ENCODE results near the gene STIM2. TPM values are rescaled to one million over a fixed set of nuclear protein-coding genes. Genes with fewer than 3 reads are reported as not detected.
A peak's percentile ranks its signal among the peaks of the same experiment; 100 is the strongest.

STIM2 gene
- total and polyA plus RNA-seq, 2 donors (not counting 3 experiments of a cell fraction or from before 2014, with no cell fraction given) = 21.0 to 21.2 TPM

DNA sequence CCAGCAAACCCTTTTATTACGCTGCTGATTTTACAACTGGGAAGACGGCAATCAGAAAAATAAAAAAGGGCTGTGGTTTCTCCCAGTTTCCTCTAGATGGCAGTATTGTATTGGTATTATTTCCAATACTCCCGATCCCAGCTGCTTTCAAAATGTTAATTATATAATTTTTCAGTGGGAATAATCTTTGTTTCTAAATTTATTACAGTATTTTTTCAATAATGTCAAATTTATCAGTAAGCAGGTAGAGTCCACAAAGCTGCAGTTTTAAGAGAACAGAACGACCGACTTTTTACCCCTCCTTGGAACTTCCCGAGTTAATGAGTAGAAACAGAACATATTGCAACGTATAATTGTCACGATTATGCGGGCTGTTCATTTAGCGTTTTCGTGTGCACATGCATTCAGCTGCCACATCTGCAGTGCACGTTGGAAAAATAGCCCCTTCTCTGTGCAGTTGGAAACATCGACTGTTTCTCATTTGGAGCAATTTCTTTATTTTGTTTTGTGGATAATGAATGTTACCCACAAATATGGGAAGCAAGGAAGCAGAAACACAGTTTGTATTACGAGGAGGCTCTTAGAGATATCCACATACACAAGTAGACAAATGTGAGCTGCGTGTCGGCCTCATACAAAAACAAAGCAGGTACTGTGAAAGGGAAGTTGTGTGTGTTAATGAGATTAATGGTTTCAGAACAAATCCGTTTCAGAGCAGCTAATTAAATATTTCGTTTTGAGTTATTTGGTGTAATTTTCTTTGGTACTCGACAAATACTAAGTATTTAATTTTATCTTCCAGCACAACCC is 188.0 kb downstream of the STIM2 start:
- H3K27me3 ChIP-seq (ENCODE audit: control insufficient read depth in 2 of 2, insufficient read depth in 2 of 2, low read length in 2 of 2) = peaks cover 2 to 8% of the 10 kb centered on the region in 2 experiments
- no peaks in the 10 kb centered on the region for H3K9me3 ChIP-seq (replicated peaks; ENCODE audit: control insufficient read depth, insufficient read depth, low read length)
- peak; percentile 24 for DNase-seq (ENCODE audit: low read depth, low spot score)
- H3K36me3 ChIP-seq (ENCODE audit: control insufficient read depth in 2 of 2, extremely low read depth in 1 of 2, insufficient read depth in 2 of 2, low read length in 2 of 2) = no peaks in the 10 kb centered on the region
- intact Hi-C loops (cut with micrococcal nuclease) = loop anchor here (2.0 kb wide), 1 partner anchor 270 kb away; no protein-coding TSS in a partner anchor
- POLR2A ChIA-PET = no interaction called here
- TF ChIP-seq CTCF (IDR thresholded peaks at IDR 0.05; ENCODE audit: extremely low read depth in 1 of 2, insufficient read depth in 1 of 2, low read depth in 1 of 2, low read length in 2 of 2) = peak; percentile 37 to 46
- TF ChIP-seq FOS (IDR thresholded peaks at IDR 0.05; ENCODE audit: borderline replicate concordance, insufficient read depth, low read length) = no peak
- H3K9ac ChIP-seq (replicated peaks; ENCODE audit: extremely low read depth, insufficient read depth, low read length) = no peak overlapping the region
- dilution Hi-C loops (cut with MboI; ENCODE audit: extremely low pct_ligation_motif_present, low sequenced_read_pairs) = no loop called here
- CTCF ChIA-PET = interaction anchor here (0.8 to 3.6 kb wide), 5 partner anchors 10 to 29 kb away, joined by 3 to 22 read pairs (median 5); no protein-coding TSS in a partner anchor
- no TSS peak for BruUV-seq (replicated peaks)
- no peak for FAIRE-seq
- no peaks in the 10 kb centered on the region for H3K79me2 ChIP-seq (ENCODE audit: control insufficient read depth, insufficient read depth, low read length)
- H2AFZ ChIP-seq (ENCODE audit: low read depth, low read length) = no peak overlapping the region
- H3K9me1 ChIP-seq (replicated peaks; ENCODE audit: control insufficient read depth, extremely low read depth, insufficient read depth, low read length) = no peaks in the 10 kb centered on the region
- H3K4me2 ChIP-seq (ENCODE audit: insufficient read depth, low read length) = no peak overlapping the region
- no peak overlapping the region for H3K27ac ChIP-seq (ENCODE audit: insufficient read depth, low read depth, low read length)
- H4K20me1 ChIP-seq (replicated peaks; ENCODE audit: control insufficient read depth, extremely low read depth, insufficient read depth, low read length) = no peaks in the 10 kb centered on the region
- no peak overlapping the region for H3K4me3 ChIP-seq (replicated peaks in 1 of 3; ENCODE audit: insufficient read depth in 1 of 3, low read depth in 1 of 3, low read length in 3 of 3)
- H3K4me1 ChIP-seq (ENCODE audit: control insufficient read depth, extremely low read depth, insufficient read depth, low read length) = no peaks in the 10 kb centered on the region

GRCh38 chr4:27049239-27049829 is 188.7 kb downstream of the STIM2 start:
- POLR2A ChIA-PET = no interaction called here
- H3K9me3 ChIP-seq (replicated peaks; ENCODE audit: control insufficient read depth, insufficient read depth, low read length) = no peaks in the 10 kb centered on the region
- H3K27ac ChIP-seq (ENCODE audit: insufficient read depth, low read depth, low read length) = no peak overlapping the region
- no peak for FAIRE-seq
- no peaks in the 10 kb centered on the region for H3K9me1 ChIP-seq (replicated peaks; ENCODE audit: control insufficient read depth, extremely low read depth, insufficient read depth, low read length)
- peaks cover 0 to 7% of the 10 kb centered on the region in 2 experiments for H3K27me3 ChIP-seq (ENCODE audit: control insufficient read depth in 2 of 2, insufficient read depth in 2 of 2, low read length in 2 of 2)
- H3K36me3 ChIP-seq (ENCODE audit: control insufficient read depth in 2 of 2, extremely low read depth in 1 of 2, insufficient read depth in 2 of 2, low read length in 2 of 2) = no peaks in the 10 kb centered on the region
- CTCF ChIA-PET = interaction anchor here (1.3 to 3.6 kb wide), 2 partner anchors 11 to 25 kb away, joined by 5 to 22 read pairs; no protein-coding TSS in a partner anchor
- intact Hi-C loops (cut with micrococcal nuclease) (loop anchor here (2.0 kb wide), 1 partner anchor 269 kb away; no protein-coding TSS in a partner anchor), dilution Hi-C loops (cut with MboI; ENCODE audit: extremely low pct_ligation_motif_present, low sequenced_read_pairs) (no loop called here)
- no peaks in the 10 kb centered on the region for H3K79me2 ChIP-seq (ENCODE audit: control insufficient read depth, insufficient read depth, low read length)
- DNase-seq (ENCODE audit: low read depth, low spot score) = no peak
- BruUV-seq (replicated peaks) = no TSS peak
- H3K4me3 ChIP-seq (replicated peaks in 1 of 3; ENCODE audit: insufficient read depth in 1 of 3, low read depth in 1 of 3, low read length in 3 of 3) = no peak overlapping the region
- H3K4me2 ChIP-seq (ENCODE audit: insufficient read depth, low read length) = no peak overlapping the region
- H3K9ac ChIP-seq (replicated peaks; ENCODE audit: extremely low read depth, insufficient read depth, low read length) = no peak overlapping the region
- TF ChIP-seq JUN (IDR thresholded peaks at IDR 0.05; ENCODE audit: borderline replicate concordance, insufficient read depth, insufficient read length, low read depth) = no peak
- no peak for TF ChIP-seq GATA2 (IDR thresholded peaks at IDR 0.05; ENCODE audit: insufficient read depth, insufficient read length, low read depth, low read length)
- TF ChIP-seq CTCF (IDR thresholded peaks at IDR 0.05; ENCODE audit: extremely low read depth in 1 of 2, insufficient read depth in 1 of 2, low read depth in 1 of 2, low read length in 2 of 2) = no peak
- no peak for TF ChIP-seq EZH2 (IDR thresholded peaks at IDR 0.05; ENCODE audit: borderline replicate concordance, low read depth, low read length, severe bottlenecking)
- no peak for TF ChIP-seq POLR2AphosphoS5 (IDR thresholded peaks at IDR 0.05; ENCODE audit: insufficient read depth, low read depth, low read length)
- no peak for TF ChIP-seq MYC (IDR thresholded peaks at IDR 0.05; ENCODE audit: low read depth, low read length)
- TF ChIP-seq, protein P1, sequence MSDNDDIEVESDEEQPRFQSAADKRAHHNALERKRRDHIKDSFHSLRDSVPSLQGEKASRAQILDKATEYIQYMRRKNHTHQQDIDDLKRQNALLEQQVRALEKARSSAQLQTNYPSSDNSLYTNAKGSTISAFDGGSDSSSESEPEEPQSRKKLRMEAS (IDR thresholded peaks at IDR 0.05; ENCODE audit: insufficient read depth, insufficient read length) = no peak
- TF ChIP-seq FOS (IDR thresholded peaks at IDR 0.05; ENCODE audit: borderline replicate concordance, insufficient read depth, low read length) = no peak
- no peak for TF ChIP-seq POLR2A (IDR thresholded peaks at IDR 0.05; ENCODE audit: low read depth, low read length)
- no peaks in the 10 kb centered on the region for H4K20me1 ChIP-seq (replicated peaks; ENCODE audit: control insufficient read depth, extremely low read depth, insufficient read depth, low read length)
- H2AFZ ChIP-seq (ENCODE audit: low read depth, low read length) = no peak overlapping the region
- H3K4me1 ChIP-seq (ENCODE audit: control insufficient read depth, extremely low read depth, insufficient read depth, low read length) = no peaks in the 10 kb centered on the region

Data from endothelial cell of umbilical vein (primary cell).